Measurements from ENCODE around the gene EFTUD2. TPM values are rescaled to one million over a fixed set of nuclear protein-coding genes. Genes with fewer than 3 reads are reported as not detected.
"Not testable (repeated sequence)": the region's sequence is repeated elsewhere in the genome, so short reads cannot be mapped to it uniquely, and the experiment has no call there.

EFTUD2 gene
- total and polyA plus RNA-seq, 2 of the 4 experiments (the other 2 are of a cell fraction) = 72.5 to 126 TPM

DNA sequence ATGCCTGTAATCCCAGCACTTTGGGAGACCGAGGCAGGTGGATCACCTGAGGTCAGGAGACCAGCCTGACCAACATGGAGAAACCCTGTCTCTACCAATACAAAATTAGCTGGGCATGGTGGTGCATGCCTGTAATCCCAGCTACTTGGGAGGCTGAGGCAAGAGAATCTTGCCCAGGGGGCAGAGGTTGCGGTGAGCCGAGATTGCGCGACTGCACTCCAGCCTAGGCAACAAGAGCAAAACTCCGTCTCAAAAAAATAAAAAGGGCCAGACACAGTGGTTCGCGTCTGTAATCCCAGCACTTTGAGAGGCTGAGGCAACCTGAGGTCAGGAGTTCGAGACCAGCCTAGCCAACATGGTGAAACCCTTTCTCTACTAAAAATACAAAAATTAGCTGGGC lies 74.0 kb downstream of the EFTUD2 start:
- intact Hi-C loops (cut with micrococcal nuclease); H4K8ac ChIP-seq (ENCODE audit: low read depth in 2 of 2, low read length in 2 of 2); H3K23ac ChIP-seq (ENCODE audit: low read depth, low read length); H2AK5ac ChIP-seq (ENCODE audit: low read depth, low read length); H3K27me3 ChIP-seq (ENCODE audit: control insufficient read depth, insufficient read depth, low read length); H2BK20ac ChIP-seq (ENCODE audit: low read depth, low read length); H2AFZ ChIP-seq (replicated peaks; ENCODE audit: low read length, poor library complexity); BruUV-seq (replicated peaks); H3K9me1 ChIP-seq (ENCODE audit: insufficient read depth, low read length); H3K18ac ChIP-seq (ENCODE audit: low read depth, low read length); H3K27ac ChIP-seq (ENCODE audit: insufficient read depth, low read length); H3K4me3 ChIP-seq (ENCODE audit: insufficient read depth, low read depth, low read length); H2BK15ac ChIP-seq (ENCODE audit: low read depth, low read length); H3K4me1 ChIP-seq (ENCODE audit: control insufficient read depth, insufficient read depth, low read length); CTCF ChIA-PET; H3K14ac ChIP-seq (replicated peaks; ENCODE audit: low read depth, low read length); H2BK5ac ChIP-seq (ENCODE audit: low read depth, low read length, poor library complexity, severe bottlenecking); POLR2A ChIA-PET (ENCODE audit: unreplicated experiment); H3K4ac ChIP-seq (ENCODE audit: low read depth, low read length); H3K56ac ChIP-seq (ENCODE audit: extremely low read depth, insufficient read depth, low read length); ATAC-seq (ENCODE audit: low read depth); DNase-seq; H4K91ac ChIP-seq (ENCODE audit: insufficient read depth, low read depth, low read length); H3K9me3 ChIP-seq (ENCODE audit: control insufficient read depth, insufficient read depth, low read length); dilution Hi-C loops (cut with HindIII; ENCODE audit: low sequenced_read_pairs, unreplicated experiment); H4K5ac ChIP-seq (ENCODE audit: low read depth, low read length); H2AK9ac ChIP-seq (replicated peaks; ENCODE audit: low read depth, low read length, poor library complexity); H3K9ac ChIP-seq (ENCODE audit: low read depth, low read length); H3K36me3 ChIP-seq (ENCODE audit: control insufficient read depth, insufficient read depth, low read length); H3K4me2 ChIP-seq (ENCODE audit: low read depth, low read length); H2BK120ac ChIP-seq (ENCODE audit: low read depth, low read length): not testable (repeated sequence)
- Histone ChIP-seq H3K79me1 (ENCODE audit: low read depth in 1 of 2, low read length in 2 of 2) (peaks cover 13 to 35% of the 10 kb centered on the region in 2 experiments), H4K20me1 (ENCODE audit: insufficient read depth, low read length) (peaks cover 22% of the 10 kb centered on the region; the same call in 1 of the 2 replicates)
- in situ Hi-C loops (cut with MboI; ENCODE audit: low sequenced_read_pairs) = loop anchor here (5.0 kb wide), 1 partner anchor 33 kb away; no protein-coding TSS in a partner anchor
- 98% methylated on average over 5 of the region's 9 CpGs; no CpG with 5 or more reads in 1 of the 2 experiments for WGBS, 2 experiments (ENCODE audit: extremely low coverage in 2 of 2, insufficient read length in 1 of 2)

Data from IMR-90 (cell line).